Measurements from ENCODE around the gene NFXL1.

DNA sequence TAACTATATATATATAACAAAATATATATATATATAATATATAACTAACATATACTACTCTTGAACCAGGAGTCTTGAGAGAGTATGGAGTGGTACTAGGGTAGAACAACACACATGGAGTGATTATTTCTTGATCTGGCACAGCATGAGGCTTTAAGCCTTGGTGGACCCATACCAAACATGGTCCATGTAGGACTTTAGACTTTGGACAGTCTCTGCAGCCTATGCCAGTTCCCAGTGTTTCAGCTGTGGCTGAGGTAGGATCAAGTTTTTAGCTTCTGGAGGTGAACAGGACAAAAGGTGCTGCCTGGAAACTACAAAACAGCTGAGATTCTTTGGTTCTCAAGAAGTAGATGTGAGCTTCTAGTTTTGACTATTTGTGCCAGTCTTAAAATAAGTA is 97.1 kb downstream of the NFXL1 start:
- TF ChIP-seq POLR2A (IDR thresholded peaks at IDR 0.05; ENCODE audit: low read length) (no peak), GATA1 (IDR thresholded peaks at IDR 0.05; ENCODE audit: low read depth, low read length) (no peak)

Data from erythroblast (primary cell).